Measurements from ENCODE around the gene ADK.

The ADK gene

GRCh38 chr10:74300666-74301065 is 149.6 kb downstream of the ADK start:
- no peak for TF ChIP-seq FOXP2 (optimal IDR thresholded peaks at IDR 0.05; ENCODE audit: borderline replicate concordance, extremely low read depth, extremely low read length, insufficient read depth)

GRCh38 chr10:74305730-74306129 is 154.7 kb downstream of the ADK start:
- TF ChIP-seq TAF1 (IDR thresholded peaks at IDR 0.05; ENCODE audit: borderline replicate concordance, insufficient read depth, low read length) (no peak), REST (IDR thresholded peaks at IDR 0.05; ENCODE audit: insufficient read depth in 1 of 2, low read depth in 2 of 2, low read length in 2 of 2) (no peak), POLR2AphosphoS5 (IDR thresholded peaks at IDR 0.05; ENCODE audit: low read depth, low read length) (no peak), FOXP2 (optimal IDR thresholded peaks at IDR 0.05; ENCODE audit: borderline replicate concordance, extremely low read depth, extremely low read length, insufficient read depth) (no peak), SIN3A (IDR thresholded peaks at IDR 0.05; ENCODE audit: borderline replicate concordance, insufficient read depth, low read length) (no peak)

- TF ChIP-seq SIN3A (IDR thresholded peaks at IDR 0.05; ENCODE audit: borderline replicate concordance, insufficient read depth, low read length), result no peak
- TF ChIP-seq FOXP2 (optimal IDR thresholded peaks at IDR 0.05; ENCODE audit: borderline replicate concordance, extremely low read depth, extremely low read length, insufficient read depth), result no peak
- TF ChIP-seq TAF1 (IDR thresholded peaks at IDR 0.05; ENCODE audit: borderline replicate concordance, insufficient read depth, low read length), result no peak
- TF ChIP-seq POLR2AphosphoS5 (IDR thresholded peaks at IDR 0.05; ENCODE audit: low read depth, low read length), result no peak
- TF ChIP-seq REST (IDR thresholded peaks at IDR 0.05; ENCODE audit: insufficient read depth in 1 of 2, low read depth in 2 of 2, low read length in 2 of 2), result no peak
Observed at GRCh38 chr10:74306227-74306982, 155.4 kb downstream of the ADK start.

- TF ChIP-seq SIN3A (IDR thresholded peaks at IDR 0.05; ENCODE audit: borderline replicate concordance, insufficient read depth, low read length) (no peak), POLR2AphosphoS5 (IDR thresholded peaks at IDR 0.05; ENCODE audit: low read depth, low read length) (no peak), TAF1 (IDR thresholded peaks at IDR 0.05; ENCODE audit: borderline replicate concordance, insufficient read depth, low read length) (no peak), FOXP2 (optimal IDR thresholded peaks at IDR 0.05; ENCODE audit: borderline replicate concordance, extremely low read depth, extremely low read length, insufficient read depth) (no peak), REST (IDR thresholded peaks at IDR 0.05; ENCODE audit: insufficient read depth in 1 of 2, low read depth in 2 of 2, low read length in 2 of 2) (no peak)
Observed at GRCh38 chr10:74307061-74307651, 156.1 kb downstream of the ADK start.

- TF ChIP-seq SIN3A (IDR thresholded peaks at IDR 0.05; ENCODE audit: borderline replicate concordance, insufficient read depth, low read length) (no peak), POLR2AphosphoS5 (IDR thresholded peaks at IDR 0.05; ENCODE audit: low read depth, low read length) (no peak), FOXP2 (optimal IDR thresholded peaks at IDR 0.05; ENCODE audit: borderline replicate concordance, extremely low read depth, extremely low read length, insufficient read depth) (no peak), TAF1 (IDR thresholded peaks at IDR 0.05; ENCODE audit: borderline replicate concordance, insufficient read depth, low read length) (no peak), REST (IDR thresholded peaks at IDR 0.05; ENCODE audit: insufficient read depth in 1 of 2, low read depth in 2 of 2, low read length in 2 of 2) (no peak)
Observed at GRCh38 chr10:74310652-74311257, 159.7 kb downstream of the ADK start.
